ENCODE measurements around the gene CCDC15. TPM values are rescaled to one million over a fixed set of nuclear protein-coding genes. Genes with fewer than 3 reads are reported as not detected.
"Not testable (repeated sequence)": the region's sequence is repeated elsewhere in the genome, so short reads cannot be mapped to it uniquely, and the experiment has no call there.

The CCDC15 gene
- total RNA-seq, 1 donor from 2014 or later, result not detected

DNA sequence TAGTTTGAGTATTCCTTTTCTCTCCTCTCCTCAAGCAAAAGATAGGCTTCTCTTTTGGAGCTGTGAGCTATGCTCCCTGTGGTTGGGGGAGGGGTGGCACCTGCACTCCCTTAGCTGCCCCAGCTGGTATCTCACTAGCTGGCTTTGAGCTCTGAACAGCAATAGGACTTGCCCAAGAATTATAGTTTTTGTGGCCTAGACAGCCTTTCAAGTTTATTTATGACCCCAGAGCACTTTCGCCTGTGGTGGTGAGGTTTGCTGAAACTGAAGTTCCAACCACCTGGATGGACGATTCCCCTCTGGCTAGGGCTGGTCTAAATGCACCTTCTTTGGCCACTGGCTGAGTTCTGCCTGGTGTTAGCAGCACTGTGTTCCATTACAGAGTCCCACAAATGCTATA lies 72.0 kb downstream of the CCDC15 start:
- DNase-seq (ENCODE audit: low spot score in 2 of 2), result no peak
- Histone ChIP-seq H3K9me3 (no peaks in the 10 kb centered on the region), H3K27me3 (no peaks in the 10 kb centered on the region), H3K27ac (no peak overlapping the region), H3K4me1 (no peaks in the 10 kb centered on the region), H3K36me3 (no peaks in the 10 kb centered on the region), H3K4me3 (no peak overlapping the region)
- TF ChIP-seq, protein P1, sequence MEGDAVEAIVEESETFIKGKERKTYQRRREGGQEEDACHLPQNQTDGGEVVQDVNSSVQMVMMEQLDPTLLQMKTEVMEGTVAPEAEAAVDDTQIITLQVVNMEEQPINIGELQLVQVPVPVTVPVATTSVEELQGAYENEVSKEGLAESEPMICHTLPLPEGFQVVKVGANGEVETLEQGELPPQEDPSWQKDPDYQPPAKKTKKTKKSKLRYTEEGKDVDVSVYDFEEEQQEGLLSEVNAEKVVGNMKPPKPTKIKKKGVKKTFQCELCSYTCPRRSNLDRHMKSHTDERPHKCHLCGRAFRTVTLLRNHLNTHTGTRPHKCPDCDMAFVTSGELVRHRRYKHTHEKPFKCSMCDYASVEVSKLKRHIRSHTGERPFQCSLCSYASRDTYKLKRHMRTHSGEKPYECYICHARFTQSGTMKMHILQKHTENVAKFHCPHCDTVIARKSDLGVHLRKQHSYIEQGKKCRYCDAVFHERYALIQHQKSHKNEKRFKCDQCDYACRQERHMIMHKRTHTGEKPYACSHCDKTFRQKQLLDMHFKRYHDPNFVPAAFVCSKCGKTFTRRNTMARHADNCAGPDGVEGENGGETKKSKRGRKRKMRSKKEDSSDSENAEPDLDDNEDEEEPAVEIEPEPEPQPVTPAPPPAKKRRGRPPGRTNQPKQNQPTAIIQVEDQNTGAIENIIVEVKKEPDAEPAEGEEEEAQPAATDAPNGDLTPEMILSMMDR (IDR thresholded peaks at IDR 0.05), result no peak
- intact Hi-C loops (cut with DNase I), result no loop called here

DNA sequence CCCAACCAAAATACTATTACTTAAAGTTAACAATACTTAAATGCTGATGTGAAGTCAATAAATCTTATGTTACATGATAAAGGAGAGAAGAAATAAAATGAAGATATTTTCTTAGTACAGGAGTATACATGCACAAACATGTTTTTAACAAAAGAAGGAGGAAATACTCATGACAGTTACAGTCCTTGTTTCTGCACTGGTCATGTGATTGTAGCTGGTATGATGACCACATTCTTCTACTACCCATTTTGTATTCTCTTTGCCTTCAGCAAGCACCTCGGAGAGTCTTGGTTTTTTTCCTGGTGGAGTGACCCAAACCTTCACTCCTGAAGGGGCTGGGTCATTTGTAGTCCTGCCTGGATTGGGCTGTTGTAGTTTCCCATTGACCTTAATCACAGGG lies 75.4 kb downstream of the CCDC15 start:
- H3K36me3 ChIP-seq; DNase-seq (ENCODE audit: low spot score in 2 of 2); H3K9me3 ChIP-seq; intact Hi-C loops (cut with DNase I); H3K4me1 ChIP-seq; H3K4me3 ChIP-seq; H3K27ac ChIP-seq; H3K27me3 ChIP-seq: not testable (repeated sequence)

GRCh38 chr11:125036933-125037332 lies 82.9 kb downstream of the CCDC15 start:
- Histone ChIP-seq H3K4me1 (no peaks in the 10 kb centered on the region), H3K27ac (no peak overlapping the region), H3K27me3 (no peaks in the 10 kb centered on the region), H3K9me3 (no peaks in the 10 kb centered on the region), H3K36me3 (no peaks in the 10 kb centered on the region), H3K4me3 (no peak overlapping the region)
- TF ChIP-seq, protein P1 (IDR thresholded peaks at IDR 0.05), result no peak
- intact Hi-C loops (cut with DNase I), result no loop called here
- DNase-seq (ENCODE audit: low spot score in 2 of 2), result no peak

DNA sequence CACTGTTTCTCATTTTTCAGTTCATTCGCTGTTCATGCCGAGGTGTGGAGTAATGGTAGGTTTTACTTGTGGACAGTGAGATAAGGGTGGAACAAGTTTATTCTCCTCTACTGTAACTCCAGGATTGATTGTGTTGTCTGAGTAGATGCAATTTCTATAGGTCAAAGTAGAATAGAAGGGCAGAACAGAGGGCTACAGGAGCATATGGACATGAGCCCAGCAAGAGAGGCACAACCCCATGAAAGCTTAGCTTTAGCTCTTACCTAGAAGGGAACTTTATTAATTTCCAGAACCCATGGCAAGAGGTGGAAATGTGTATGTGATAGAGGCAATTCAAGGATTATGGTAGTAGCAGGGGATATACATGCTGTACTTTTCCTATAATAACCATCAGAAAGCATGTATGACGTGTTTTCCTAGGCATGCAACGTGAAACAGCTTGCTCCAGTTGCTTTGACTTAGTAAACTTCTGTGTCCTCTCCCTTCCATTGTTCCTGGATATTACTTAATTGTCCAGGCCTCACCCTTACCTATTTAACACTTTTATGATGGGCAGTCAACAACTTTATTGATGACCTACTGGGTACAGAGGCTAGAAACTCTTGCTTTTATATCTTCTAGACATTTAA lies 95.3 kb downstream of the CCDC15 start:
- Histone ChIP-seq H3K4me1 (no peaks in the 10 kb centered on the region), H3K36me3 (no peaks in the 10 kb centered on the region), H3K27me3 (no peaks in the 10 kb centered on the region), H3K27ac (no peak overlapping the region), H3K9me3 (no peaks in the 10 kb centered on the region), H3K4me3 (no peak overlapping the region)
- no peak for DNase-seq (ENCODE audit: low spot score in 2 of 2)
- TF ChIP-seq, protein P1 (IDR thresholded peaks at IDR 0.05), result no peak
- intact Hi-C loops (cut with DNase I), result no loop called here

GRCh38 chr11:125052047-125052446 lies 98.0 kb downstream of the CCDC15 start:
- no peak overlapping the region for H3K27ac ChIP-seq

DNA sequence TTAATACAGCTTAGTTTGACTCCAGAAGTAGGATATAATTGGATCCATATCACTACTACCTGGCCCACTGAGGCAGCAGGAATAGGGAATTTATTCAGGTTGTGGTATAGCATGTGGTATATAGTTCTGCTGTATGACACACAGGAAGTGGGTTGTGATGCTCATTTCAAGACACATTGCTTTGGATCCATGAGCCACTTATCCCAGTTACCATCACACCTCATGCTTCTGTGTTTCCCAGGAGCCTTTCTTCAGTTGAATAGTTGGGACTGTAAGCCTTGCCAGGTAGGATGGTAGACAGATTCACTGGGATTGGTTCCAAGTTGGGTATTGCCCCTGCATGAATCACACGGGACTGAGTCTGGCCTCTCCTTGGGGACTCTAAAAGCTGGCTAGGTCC lies 99.2 kb downstream of the CCDC15 start:
- TF ChIP-seq, protein P1 (IDR thresholded peaks at IDR 0.05), result no peak
- intact Hi-C loops (cut with DNase I), result no loop called here

More at GRCh38 chr11:125052047-125052446, 98.0 kb downstream of the CCDC15 start:
- Histone ChIP-seq H3K36me3 (no peaks in the 10 kb centered on the region), H3K4me1 (no peaks in the 10 kb centered on the region), H3K27me3 (no peaks in the 10 kb centered on the region), H3K4me3 (no peak overlapping the region), H3K9me3 (no peaks in the 10 kb centered on the region)
- TF ChIP-seq, protein P1 (IDR thresholded peaks at IDR 0.05), result no peak
- no peak for DNase-seq (ENCODE audit: low spot score in 2 of 2)
- intact Hi-C loops (cut with DNase I), result no loop called here

More for the DNA sequence above, 99.2 kb downstream of the CCDC15 start:
- Histone ChIP-seq H3K9me3 (no peaks in the 10 kb centered on the region), H3K27ac (no peak overlapping the region), H3K4me3 (no peak overlapping the region), H3K36me3 (no peaks in the 10 kb centered on the region), H3K27me3 (no peaks in the 10 kb centered on the region), H3K4me1 (no peaks in the 10 kb centered on the region)
- no peak for DNase-seq (ENCODE audit: low spot score in 2 of 2)

All from ascending aorta (tissue), 2 donors.